HG03520 (cell line): ENCODE measurements around the gene XIST.
"Not testable (repeated sequence)": the region's sequence is repeated elsewhere in the genome, so short reads cannot be mapped to it uniquely, and the experiment has no call there.

Experiments
- ATAC-seq: cut with Tn5 transposase; IDR thresholded peaks from one replicate; pipeline ENCODE4 v1.9.1; 2021; ENCODE audit warnings: mild to moderate bottlenecking, moderate library complexity; ENCODE audit not compliant: unreplicated experiment

Gene XIST

DNA sequence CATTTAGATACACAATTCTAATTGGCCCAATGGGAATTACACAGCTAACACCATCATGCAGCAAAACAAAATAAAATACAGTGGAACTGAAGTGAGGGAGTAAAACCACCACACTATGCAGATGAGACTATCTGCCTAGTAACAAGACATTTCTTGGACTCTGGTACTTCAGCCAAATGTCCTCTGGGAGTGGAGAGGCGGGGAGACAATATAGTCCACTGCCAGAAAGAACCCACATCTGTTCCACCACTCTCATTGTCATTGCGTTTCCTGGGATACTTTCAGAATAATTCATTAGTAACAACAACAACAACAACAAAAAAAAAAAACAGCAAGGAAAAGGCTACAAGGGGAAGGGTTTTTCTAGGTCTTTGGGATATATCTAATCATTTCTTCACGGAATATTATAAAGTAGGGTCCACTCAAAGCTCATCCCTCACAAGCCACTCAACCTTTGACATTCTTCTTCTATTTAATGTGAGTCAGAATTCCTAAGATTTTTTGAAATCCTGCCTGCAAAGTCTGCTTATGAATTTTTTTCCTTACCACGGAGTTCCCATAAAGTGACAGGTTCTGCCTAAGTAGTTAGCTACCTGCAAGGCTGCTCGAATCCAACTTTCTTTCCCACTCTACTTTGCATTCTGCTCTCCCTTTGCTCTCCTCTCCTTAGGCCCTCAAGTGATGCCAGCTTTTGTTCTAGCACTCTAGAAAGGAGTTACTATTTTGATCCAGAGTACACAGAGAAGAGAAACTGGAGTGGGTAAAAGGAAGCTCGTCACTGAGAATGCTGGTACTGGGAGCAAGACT is 34.9 kb downstream of the XIST start:
- ATAC-seq: no peak

DNA sequence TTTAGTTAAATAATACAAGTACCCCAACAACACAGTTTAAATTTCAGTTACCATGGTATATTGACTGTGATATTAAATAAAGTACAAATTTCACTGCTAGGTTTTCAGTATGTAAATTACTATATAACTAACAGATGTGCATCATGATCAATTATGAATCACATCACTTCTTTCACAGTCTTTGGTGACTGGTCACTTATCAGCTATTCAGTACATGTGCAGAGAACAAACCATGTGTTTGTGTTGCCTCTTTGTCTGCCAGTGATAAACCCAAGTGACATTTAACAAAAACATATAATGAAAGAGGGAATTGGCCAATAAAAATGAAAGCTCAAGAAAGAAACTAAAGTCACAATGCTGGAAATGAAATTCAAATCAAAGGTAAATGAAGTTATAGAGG is 40.3 kb downstream of the XIST start:
- no peak for ATAC-seq

DNA sequence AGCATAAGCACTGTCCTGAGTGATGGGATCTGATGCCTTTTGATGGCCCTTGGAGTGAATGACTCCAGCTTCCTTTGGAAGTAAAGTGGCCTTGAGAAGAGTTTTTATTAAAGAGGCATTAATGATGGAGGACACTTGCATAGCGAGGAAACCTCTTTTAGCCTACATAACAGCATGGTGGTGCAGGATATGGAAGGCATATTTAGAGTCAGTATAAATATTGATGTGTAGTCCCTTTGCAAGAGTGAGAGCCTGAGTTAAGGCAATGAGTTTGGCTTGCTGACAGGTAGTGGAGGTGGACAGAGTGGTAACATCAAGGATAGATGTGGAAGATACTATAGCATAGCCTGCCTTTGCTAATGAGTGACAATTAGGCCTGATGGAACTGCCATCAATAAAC is 48.4 kb downstream of the XIST start:
- ATAC-seq: not testable (repeated sequence)

DNA sequence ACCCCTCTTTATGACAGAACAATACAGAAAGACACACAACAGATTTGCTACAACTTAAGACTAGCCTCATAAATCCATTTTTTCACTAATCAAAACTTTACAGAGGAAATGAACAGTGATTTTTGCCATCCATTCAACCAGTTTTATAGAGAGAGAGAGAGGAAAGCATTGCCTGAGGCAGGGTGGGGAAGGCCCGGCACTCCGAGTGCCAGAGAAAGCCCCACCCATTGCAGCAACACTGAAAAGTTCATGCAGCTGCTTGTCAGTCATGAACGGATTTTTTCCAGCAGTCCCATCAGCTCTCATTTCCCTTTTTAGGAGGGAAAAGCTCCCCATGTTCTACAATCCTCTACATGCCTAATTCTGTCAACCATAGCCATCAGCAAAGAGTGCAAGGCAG is 52.6 kb downstream of the XIST start:
- ATAC-seq: no peak

- ATAC-seq: not testable (repeated sequence)
Measured at GRCh38 chrX:73792511-73792910, 60.0 kb downstream of the XIST start.

DNA sequence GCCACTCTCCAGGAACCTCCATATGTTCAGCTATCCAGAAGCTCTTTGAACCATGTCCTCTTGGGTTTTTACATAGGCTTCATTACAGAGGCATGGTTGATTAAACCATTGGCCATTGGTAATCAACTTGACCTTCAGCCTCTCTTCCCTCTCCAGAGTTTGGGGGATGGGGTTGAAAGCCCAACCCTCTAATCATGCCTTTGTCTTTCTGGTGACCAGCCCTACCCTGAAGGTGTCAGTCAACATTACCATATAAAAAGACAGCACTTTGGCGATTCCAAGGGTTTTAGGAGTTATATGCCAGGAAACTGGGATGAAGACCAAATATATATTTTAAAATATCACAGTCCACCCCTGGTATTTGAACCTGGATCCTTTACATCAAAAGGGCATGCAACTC is 67.0 kb downstream of the XIST start:
- ATAC-seq: no peak
